ES-I3 (cell line): ENCODE results near the gene MARK2.

ENCODE experiments used
- H3K36me3 ChIP-seq: 2 replicates; pipeline ENCODE4 v1.6.1; 2013; ENCODE audit warnings: mild to moderate bottlenecking, low read length, control low read depth, moderate library complexity; ENCODE audit not compliant: insufficient read depth
- H3K4me1 ChIP-seq: 2 replicates; pipeline ENCODE4 v1.6.1; 2013; ENCODE audit warnings: mild to moderate bottlenecking, control low read depth, low read length; ENCODE audit not compliant: insufficient read depth
- H3K9ac ChIP-seq: 2 replicates; pipeline ENCODE4 v1.6.1; 2013; ENCODE audit warnings: low read depth, mild to moderate bottlenecking, low read length, moderate library complexity
- H3K9me3 ChIP-seq: 2 replicates; pipeline ENCODE4 v1.6.1; 2013; ENCODE audit warnings: mild to moderate bottlenecking, low read length, moderate library complexity; ENCODE audit not compliant: control insufficient read depth, insufficient read depth

MARK2 gene

DNA sequence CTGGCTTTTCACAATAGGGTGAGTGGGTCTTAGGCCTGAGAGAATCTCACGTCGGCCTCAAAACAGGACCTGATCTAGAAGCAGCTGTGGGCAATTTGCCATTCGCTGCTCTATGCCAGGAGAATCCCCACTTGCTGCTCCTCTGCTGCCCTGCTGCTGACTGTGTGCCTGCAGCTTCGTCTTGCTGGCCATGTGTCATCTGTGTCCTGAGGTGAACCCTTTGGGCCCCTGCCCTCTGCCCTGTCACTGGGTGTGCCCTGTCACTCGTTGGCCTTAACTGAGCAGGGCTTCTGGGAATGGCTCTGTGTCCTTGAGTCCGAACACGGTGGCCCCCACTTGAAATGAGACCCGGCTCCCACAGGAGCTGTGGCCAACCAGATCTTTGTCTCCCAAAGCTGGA, 106.1 kb downstream of the MARK2 start:
- Histone ChIP-seq H3K36me3 (no peaks in the 10 kb centered on the region), H3K9ac (no peak overlapping the region)

DNA sequence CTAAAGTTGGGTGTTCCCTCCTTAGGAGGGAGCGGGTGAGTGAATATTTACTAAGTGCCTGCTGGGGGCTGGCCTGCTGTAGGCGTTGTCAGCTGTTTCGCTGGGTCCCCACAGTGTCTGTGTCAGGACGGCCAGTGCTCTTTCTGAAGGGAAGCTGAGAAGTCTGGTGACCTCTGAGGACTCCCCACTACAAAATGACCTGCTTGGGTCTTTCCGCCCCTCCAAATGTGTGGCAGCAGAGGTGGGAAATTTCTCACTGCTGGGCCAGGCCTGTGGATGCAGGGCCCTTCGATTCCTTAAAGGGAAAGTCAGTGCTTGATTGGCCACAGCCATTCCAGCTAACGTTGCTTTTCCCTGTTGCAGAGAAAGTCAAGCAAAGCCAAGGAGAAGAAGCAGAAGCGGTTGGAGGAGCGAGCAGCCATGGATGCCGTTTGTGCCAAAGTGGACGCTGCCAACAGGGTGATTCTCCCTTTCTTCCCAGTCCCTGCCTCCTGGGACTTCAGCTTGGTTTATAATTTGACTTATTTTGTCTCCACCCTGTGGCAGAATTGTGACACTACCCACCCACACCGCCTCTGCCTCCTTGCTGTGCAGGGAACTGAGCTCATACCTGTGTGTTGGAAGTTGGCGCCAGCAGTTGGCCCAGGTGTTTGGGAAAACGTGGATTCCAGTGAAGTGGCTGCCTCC, 106.7 kb downstream of the MARK2 start:
- Histone ChIP-seq H3K4me1 (no peaks in the 10 kb centered on the region), H3K36me3 (no peaks in the 10 kb centered on the region), H3K9ac (no peak overlapping the region), H3K9me3 (no peaks in the 10 kb centered on the region)

More for the DNA sequence above, 106.1 kb downstream of the MARK2 start:
- H3K9me3 ChIP-seq, result no peaks in the 10 kb centered on the region
- no peaks in the 10 kb centered on the region for H3K4me1 ChIP-seq

GRCh38 chr11:63951779-63952536, 113.0 kb downstream of the MARK2 start:
- Histone ChIP-seq H3K9ac (no peak overlapping the region), H3K36me3 (peaks cover 8% of the 10 kb centered on the region; the same call in 1 of the 2 replicates), H3K4me1 (no peaks in the 10 kb centered on the region), H3K9me3 (no peaks in the 10 kb centered on the region)

DNA sequence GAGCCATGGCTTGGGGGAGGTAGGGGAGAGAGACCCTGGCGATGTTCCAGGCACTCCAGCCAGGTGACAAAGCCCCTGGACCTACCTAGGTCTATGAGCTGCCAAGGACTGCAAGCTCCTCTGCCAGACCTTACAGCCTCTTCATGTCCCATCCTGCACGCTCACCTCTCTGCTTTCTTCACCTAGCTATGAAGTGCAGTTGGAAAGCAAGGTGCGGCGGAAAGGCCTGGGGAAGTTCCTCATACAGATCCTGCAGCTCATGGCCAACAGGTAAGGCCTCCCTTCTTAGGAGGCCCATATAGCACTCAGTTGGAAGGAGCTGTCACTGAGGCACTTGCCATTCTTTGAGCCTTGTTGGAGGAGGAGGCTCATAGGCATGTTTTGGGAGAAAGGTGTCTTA, 113.7 kb downstream of the MARK2 start:
- no peaks in the 10 kb centered on the region for H3K9me3 ChIP-seq
- H3K36me3 ChIP-seq, result peaks cover 8% of the 10 kb centered on the region; the same call in 1 of the 2 replicates
- H3K9ac ChIP-seq, result no peak overlapping the region

DNA sequence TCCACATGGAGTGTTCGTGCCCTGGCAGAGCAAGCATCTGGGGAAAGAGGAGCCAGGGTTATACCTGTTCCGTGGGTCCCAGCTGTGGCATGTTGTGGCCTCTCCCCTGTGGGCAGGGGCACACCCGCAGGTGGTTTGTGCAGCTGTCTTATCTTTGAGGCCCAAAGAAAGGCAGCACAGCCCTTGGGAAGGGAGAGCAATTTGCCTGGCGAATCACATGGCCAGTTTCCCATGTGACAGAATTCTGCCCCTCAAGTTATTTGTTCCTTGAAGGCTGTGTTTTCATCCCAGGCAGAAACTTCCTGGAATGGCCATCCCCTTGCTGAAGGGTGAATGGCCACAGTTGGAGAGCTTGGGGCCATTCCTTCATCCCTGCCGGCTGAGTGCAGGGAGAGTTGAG, 119.1 kb downstream of the MARK2 start:
- no peak overlapping the region for H3K9ac ChIP-seq
- H3K4me1 ChIP-seq, result no peaks in the 10 kb centered on the region; the same call in 1 of the 2 replicates
- H3K36me3 ChIP-seq, result peaks cover 8% of the 10 kb centered on the region; the same call in 1 of the 2 replicates
- H3K9me3 ChIP-seq, result no peaks in the 10 kb centered on the region

More for the DNA sequence above, 113.7 kb downstream of the MARK2 start:
- H3K4me1 ChIP-seq, result no peaks in the 10 kb centered on the region
